CD4-positive, alpha-beta T cell treated with Interleukin-2 at 100 ng/mL for 4 hours (primary cell): ENCODE measurements around the gene ZNF208.
"Not testable (repeated sequence)": the region's sequence is repeated elsewhere in the genome, so short reads cannot be mapped to it uniquely, and the experiment has no call there.

ENCODE experiments used
- DNase-seq: peaks from one replicate; pipeline ENCODE4 v3.0.0-alpha.2; 2020; ENCODE audit warnings: low spot score

Gene ZNF208

DNA sequence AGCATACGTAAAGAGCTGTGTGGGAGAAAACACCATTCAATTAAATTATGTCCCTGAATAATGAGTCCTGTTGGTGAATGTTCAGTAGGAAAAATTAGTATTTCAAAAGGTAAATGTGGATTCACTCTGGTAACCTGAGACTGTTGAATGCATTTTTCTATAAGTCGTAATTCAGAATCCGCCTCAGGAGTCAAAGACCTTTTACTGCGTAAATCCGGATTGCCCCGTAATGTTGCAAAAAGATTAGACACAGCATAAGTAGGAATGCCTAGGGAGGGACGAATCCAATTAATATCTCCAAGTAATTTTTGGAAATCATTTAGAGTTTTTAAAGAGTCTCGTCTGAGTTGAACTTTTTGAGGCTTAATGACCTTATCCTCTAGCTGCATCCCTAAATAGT lies 126.0 kb downstream of the ZNF208 start:
- DNase-seq: not testable (repeated sequence)

- DNase-seq: no peak
Measured at GRCh38 chr19:21883516-21883915, 127.2 kb downstream of the ZNF208 start.
